SHP77 treated with DMSO at 0.1 percent for 48 hours (cell line): ENCODE results near the gene KCNQ1.

Experiments used
- DNase-seq: peaks from one replicate; lab custom pipeline; 2025; lab: John Stamatoyannopoulos, UW

KCNQ1 gene

DNA sequence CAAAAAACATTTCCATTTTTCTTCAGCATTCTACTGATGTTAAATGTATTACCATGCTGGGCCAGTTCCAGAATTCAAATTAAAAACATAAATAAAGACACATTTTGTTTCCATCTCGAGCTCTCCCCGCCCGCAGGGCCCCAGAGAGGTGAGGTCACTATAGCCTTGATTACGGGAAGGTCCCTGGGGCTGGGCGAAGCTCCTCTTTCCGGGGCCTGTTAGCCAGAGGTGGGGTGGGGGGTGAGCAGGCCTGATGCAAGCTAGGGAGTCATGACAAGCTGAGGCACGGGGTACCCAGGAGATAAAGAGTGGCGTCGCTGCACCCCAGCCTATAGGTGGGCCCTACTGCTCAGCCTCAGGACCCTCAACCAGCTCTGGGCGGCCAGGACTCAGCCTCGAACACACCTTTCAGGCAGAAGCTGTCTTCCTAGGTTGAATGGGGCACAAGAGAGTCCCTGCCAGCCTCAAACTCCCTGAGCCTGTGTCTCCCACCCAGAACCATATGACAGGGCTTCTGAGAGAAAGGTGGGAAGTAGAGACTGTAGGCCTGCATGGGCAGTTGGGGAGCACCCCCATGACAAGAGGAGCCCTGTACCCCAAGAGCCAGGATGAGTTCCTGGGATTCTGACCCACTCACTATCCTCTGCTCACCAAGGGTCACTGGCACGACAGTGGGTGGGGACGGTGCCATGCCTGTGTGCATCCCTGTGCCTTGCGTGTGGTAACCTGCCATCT, 220.2 kb downstream of the KCNQ1 start:
- DNase-seq, result no peak

DNA sequence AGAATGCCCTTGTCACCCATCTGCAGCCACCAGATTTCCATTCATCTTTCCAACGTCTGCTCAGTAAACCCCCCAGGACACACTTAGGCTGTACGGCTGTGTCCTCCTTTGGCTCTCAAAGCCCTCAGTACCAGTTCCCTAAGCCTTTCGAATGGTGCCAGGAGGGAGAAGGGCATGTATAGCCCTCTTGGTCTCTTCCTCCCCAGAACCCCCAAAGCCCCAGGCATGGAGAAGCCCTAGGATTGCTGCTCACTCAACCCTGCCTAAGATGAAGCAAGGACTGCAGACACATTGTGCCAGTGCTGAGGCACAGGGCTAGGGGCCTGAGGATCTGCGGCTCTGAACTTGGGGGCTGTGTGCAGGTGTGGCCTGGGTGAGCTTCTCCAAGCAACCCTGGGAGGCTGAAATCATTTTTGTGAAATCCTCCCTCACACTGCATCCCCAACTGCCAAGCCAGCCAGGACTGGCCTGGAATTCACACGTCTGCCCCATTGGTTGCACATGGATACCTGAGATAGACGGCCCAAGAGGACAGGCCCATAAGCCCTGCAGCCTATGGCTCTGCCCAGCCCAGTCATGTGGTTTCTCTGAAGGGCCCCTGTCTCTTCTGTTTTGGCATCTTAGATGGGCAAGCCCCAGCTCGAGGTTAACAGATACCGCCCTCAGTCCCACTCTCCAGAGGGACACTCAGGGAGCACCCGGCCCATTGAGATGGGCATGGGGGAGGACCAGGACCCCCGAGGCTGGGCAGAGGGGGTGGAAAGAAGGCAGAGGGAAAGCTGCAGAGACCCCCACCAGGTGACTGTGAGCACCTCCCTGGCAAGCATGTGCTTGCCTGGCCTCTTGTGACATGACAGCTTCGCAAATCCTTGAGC, 221.0 kb downstream of the KCNQ1 start:
- DNase-seq, result no peak

DNA sequence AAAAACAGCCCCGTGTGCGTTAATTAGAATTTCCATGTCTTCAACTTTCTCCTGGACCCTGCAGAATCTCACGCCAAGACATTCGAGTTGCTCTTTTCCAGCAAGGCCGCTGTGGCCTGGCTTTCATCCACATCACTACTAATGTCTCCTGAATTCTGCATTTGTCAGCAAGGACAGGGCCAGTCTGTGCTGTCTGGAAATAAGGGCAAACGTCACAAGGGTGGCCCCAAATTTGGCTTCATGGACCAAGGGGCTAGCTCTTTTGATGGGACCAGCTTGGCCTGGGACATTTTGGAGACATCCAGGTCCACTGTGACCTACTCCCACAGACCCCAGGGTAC, 221.6 kb downstream of the KCNQ1 start:
- DNase-seq, result no peak

DNA sequence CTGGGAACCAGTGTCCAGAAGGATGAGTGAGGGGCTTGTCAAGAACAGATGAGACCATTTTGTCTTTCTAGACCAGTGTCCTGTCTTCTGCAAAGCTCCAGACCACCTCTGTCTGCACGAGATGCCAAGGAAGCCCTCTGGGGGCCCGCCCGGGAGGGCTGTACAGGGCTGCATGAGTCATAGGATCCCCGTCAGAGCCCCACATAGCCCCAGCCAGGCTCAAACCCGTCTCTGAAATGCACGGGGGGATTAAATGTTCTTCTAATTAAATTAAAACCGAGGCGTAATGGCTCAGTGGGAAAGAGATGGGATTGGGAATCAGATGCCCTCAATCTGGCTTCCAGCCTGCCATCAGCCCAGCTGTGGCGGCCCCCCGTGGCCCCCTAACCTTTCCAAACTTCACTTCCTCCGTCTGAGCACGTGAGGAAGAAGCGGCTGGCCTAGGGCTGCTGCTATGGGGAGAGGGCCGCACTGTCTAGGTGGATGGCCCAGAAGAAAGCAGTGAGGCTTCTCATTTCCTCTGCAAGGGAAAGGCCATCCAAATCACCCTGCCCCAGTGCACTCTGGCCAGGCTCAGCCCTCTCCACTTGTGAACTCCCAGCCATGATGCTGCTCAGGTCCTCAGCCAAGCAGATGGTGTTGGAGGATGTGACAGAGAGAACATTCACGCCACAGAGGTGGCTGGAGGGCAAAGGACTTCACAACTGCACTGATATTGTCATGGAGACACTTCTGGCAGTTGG, 222.2 kb downstream of the KCNQ1 start:
- no peak for DNase-seq

DNA sequence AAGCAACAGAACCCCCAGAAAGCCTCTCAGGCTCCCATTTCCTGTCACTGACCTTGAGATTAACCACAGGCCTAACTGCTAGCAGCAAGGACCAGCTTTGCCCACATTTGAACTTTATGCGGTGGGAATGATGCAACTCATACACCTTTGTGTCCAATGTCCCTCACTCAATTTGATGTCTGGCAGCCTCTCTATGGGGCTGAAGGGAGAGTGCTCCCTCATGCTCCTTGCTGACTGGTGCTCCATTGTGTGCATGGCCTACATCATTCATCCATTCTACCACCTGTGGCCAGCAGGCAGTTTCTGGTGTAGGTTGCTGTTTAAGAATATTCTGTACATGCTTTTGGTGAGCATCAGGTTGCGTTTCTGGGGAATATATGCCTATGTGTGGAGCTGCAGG, 223.1 kb downstream of the KCNQ1 start:
- no peak for DNase-seq

DNA sequence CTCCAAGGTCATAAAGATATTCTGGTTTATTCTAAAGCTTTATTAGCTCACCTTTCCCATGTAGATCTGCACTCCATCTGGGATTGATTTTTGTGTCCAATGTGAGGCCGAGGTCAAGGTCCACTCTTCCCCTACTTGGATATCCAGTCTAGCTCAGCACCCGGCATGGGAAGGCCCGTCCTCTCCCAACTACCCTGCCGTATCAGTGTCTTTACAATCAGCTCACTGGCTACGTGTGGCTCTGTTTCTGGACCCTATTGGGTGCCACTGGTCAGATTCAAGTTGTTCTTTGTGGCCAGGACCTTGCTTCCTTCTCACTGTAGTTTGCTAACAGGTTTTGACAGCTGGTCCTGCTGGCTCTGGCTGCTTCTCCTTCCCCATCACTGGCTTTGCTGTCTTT, 224.1 kb downstream of the KCNQ1 start:
- no peak for DNase-seq

DNA sequence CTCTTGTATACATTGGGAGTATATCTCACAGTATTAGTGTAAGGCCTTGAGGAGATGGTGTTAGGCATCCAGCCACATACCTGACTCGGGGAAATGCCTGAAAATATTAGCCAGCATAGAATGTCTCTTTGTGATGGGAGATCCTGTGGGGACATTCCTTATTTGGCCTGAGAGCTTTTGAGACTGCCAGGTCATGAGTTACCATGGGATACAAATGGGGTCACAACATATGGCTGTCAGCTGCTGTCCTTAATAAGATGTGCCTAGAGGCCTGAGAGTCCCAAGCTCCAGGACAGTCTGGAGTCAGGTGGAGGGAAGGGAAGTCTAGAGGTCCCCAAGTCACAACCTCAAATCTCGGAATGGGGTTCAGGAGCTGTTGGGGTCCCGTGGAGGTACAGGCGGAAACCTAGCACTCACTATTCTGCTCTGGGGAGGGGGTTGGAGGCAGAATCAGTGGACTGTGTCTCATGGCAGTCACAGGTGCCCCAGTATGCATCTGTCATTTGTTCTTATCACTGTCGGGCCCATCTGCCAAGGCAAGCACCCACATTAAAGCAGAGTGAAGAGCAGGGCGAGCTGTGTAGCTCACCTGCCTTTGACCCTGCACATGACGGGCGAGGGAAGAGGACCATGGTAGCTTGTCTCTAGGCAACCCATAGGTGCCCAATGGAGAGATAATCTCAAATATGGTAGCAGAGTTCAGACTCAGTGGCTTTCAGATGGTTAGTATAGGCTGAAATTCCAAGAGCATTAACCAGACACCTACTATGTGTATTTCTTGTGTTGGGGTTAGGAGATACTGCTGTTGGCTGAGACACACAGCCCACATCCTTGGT, 225.0 kb downstream of the KCNQ1 start:
- DNase-seq, result no peak

DNA sequence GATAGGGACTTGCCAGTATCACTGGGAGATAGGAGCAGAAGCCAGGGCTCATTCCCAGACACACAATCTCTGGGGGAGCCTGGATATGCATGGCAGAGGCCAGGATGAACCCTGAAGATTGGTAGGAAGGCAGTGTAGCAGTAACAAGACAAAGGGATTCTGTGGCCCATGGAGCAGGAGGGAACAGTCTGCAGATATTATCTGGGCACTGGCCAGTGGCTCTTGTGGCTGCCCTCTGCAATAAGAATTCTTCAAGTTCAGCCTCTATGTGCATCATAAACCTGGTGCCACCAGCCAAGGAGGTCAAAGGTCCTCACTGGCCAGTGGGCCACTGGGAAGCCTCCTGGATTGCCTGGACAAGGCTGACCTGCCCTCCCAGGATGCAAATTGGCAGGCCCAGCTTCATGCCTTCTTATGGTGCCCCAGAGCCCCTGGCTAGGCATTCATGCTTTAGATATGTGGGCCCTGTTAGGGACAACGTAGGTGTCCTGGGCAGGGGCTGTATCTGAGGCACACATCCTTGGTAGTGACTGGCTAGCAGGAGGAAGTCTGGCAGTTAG, 225.8 kb downstream of the KCNQ1 start:
- DNase-seq, result no peak

DNA sequence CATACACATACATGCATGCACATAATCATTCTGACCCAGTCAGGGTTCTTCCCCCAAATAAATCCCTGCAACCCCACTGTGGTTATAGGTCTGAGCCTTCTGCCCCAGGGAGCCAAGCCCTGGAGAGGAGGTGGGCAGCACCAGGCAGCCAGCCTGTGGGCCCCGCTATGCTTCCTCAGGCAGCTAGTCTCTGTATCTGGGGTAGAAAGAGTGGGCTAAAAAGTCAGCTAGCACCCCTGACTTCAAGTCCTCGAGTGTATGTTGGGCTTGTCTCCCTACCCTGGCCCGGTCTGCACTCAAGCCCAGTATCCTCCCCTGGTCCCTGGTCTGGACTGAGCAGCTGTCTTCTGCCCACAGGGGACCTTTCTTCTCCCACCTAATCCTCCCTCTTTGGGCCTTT, 226.9 kb downstream of the KCNQ1 start:
- no peak for DNase-seq

DNA sequence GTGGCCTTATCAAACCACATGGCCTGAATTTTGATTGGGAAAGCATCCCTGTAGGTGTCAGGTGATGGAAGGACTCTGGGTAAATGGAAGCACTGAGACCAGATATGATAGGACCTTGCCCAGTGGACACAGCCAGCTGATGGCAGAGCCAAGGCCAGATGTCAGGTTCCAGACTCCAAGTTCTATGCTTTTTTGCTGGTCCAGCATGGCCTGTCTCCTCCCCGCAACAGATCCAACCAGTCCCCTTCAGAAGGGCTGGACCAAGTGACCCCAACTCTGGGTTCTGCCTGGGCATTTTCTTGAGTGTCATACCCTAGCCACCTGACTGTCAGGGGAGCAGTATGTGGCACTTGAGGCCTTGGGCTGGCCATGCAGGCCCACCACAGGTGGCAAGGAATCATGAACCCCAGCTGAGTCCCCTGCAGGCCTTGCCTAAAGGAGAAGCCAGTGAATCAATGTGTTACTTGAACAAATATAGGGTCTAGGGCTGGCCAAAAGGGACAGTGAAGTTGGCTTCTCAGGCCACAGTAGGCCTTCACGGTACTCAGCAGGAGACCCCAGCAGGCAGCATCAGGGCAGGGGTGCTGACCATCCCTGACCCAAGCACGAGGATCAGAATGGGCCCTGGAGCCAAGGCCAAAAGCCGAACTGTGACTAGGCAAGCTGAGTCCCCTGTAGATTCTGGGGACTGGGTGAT, 227.9 kb downstream of the KCNQ1 start:
- DNase-seq, result no peak

DNA sequence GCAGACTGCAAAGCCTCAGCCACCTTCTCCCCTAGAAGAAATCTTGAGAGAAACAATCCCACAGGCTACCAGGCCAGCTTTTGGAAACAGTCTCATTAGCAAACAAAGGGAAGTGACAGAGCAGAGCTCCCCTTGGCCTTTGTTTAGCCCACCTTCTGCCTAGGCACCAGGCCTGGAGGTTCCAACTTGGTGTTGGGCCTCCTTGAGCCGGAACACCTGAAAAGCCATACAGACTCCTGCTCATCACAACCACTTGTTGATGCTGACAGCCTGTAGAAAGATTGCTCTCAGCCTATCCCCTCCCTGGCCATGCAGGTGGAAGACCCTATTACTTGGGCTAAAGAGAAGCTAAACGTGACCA, 228.4 kb downstream of the KCNQ1 start:
- no peak for DNase-seq

DNA sequence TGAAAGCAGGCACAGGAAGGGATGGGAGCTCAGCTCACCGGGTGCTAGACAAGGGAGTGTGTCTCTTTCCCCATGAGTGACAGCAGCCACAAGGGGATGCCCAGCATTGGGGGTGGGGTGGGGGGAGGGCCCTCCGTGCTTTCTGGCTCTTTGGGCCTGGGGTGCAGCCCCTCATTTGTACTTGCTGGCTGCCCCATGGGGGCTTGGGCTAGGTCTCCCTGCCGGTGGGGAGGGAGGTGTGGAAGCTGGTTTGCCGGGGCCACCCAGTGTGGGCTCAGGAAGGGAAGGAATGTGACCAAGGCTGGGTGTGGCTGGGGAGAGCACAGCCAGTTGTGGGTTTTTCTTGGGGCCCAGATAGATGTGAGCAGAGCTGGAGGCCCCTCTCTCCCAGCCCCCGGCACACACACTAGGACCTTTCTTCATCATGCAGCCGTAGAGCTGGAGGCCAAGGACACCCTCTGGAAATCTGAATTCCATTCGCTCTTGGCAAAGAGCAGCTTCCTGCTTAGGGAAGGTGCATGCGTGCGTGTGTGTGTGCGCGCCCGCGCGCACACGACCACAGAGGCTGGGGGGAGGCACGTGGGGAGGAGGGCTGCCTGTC, 229.2 kb downstream of the KCNQ1 start:
- DNase-seq, result no peak

DNA sequence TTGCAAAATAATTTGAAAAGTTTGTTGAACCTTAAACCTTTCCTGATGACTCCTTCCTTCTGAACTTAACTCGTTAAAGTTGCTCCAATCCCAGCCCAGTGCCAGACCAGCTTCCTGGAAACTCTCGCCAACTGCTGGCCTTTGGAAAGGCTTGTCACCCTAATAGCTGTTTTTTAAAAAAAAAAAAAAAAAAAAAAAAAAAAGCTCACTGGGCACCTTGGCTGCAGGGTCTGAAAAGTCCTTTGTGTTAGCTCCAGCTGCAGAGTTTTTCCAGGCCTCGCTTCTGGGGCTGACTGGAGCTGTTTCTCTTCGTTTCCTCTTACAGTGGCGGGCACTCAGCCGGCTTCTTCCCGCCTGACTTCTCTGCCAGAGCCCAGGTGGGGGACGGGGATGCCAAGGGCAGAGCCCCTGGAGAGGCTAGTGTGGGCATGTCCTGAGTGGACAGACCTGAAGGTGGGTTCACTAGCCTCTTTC, 229.9 kb downstream of the KCNQ1 start:
- no peak for DNase-seq

DNA sequence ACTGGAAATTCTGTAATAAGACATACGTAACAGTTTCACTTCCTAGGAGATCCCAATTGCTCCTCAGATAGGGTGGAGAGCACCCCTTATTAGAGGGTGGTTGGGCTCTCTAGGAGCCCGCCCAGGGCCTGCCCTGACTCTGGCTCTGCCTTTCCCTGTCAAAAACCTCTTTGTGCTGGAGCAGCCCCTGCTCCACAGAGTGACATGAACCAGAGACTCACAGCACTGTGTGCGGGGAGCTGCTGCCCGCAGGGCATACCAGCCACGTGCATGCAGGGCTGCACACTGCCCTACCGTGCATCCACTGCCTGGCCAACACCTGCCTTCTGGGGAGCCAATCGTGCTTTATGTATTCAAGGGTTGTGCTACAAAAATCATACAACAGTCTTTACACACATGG, 230.7 kb downstream of the KCNQ1 start:
- DNase-seq, result no peak

DNA sequence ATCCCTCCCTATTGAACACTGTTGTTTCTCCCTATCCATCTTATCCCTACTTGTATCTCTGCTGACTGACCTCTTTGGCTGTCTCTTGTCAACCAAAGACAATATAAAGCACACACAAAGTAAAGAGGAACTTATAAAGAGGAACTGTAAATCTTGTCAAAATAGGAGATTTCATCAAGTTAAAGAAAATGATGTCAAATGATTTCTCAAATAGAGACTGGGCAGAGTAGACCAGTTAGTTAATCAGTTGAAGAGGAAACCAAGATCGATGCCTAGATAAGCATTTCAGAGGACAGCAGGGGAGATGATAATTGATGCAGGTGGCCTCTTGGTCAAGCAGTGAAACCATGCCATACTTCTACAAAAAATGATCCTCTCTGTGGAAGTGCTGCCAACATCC, 232.3 kb downstream of the KCNQ1 start:
- no peak for DNase-seq

DNA sequence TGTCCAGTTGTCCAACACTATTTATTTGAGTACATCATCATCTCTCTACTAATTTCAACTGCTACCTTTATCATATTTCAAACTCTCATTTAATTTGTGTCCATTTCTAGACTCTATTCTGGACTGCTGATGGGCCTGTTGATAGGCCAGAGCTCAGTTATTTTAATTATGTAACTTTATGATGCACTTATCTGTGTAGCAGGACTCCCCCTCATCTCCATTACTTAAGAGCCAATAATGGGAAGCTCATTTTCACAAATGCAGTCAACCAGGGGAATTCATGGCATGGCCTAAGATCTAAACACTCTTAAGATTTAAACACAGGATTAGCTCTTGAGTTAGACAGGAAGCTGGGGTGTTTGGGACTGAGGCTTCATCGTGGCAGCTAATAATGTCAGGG, 233.6 kb downstream of the KCNQ1 start:
- no peak for DNase-seq

DNA sequence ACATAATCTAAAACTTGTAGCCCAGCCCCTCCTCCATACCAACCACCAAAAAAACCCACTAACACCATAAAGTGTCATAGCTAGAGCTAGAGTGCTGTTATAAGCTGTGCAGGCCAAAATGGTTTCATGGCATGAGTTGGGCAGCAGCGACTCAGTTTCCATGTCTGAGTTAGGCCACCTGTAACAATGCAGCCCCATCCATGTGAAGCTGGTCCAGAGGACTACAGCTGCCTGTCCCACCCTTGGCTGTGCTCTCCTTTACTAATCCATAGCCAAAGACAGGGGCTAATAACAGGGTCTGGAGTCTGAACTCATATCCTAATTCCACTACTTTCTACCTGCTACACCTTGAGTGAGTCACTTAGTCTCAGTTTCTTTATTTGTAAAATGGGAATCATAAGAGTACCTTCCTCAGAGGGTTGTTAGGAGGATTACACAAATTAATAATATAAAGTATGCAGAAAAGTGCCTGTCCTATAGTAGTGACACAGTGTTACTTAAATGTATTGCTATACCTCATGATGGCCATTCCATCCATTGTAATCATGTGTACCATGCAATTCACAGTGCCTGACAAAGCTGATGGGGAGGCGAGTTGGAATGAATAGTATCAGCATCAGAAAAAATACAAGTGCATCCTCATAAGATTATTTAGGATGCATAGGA, 234.3 kb downstream of the KCNQ1 start:
- no peak for DNase-seq

DNA sequence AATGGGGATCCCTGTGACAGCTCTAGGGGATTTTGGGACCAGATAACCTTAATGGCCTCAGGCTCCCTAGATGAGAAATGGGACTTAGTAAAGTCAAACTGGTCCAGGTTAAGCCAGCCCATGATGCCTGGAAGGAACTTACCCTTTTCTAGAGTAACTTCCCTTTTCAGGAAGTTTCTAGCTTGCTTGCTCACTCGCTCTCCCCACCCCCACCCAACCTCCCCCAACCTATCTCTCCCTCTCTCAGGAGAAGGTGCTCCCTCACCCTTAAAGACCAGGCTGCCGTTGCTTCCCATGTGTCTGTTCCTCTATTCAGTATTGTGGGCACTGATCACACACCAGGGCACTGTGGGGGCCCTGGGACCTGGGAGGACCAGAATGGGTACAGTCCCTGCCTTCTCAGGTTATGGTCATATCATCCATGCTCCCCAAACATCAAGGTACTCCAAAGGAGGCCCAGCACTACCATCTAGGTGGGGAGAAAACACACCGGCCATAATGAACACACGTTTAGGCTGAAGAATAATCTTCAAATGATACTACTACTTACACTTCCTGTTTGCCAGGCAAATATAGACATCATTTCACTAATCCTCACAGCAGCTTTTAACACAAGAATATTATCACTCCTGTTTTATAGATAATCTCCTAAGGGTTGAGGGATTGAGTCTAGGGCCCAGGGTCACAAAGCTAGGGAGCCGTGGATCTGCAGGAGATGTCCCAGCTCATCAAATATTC, 236.8 kb downstream of the KCNQ1 start:
- no peak for DNase-seq

DNA sequence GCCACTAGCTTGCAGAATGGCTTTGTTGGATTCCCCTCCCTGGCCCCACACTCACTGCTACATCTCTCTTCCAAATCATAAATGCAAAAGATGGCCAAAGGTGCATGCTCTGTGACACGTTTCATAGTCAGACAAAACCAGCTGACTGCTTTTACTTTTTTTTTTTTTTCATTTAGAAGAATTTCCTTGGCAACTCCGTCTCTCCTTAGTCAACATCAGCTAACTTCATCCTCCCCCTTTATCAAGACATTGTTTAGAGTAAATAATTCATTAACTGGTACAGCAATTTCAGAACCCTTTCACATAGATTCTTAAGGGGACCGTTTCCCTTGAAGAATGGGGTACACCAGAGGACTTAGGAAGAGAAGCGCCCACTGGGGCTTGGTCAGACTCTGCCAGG, 239.0 kb downstream of the KCNQ1 start:
- no peak for DNase-seq
